GM21526 (cell line): Measurements from ENCODE around the gene UNK.
"Not testable (repeated sequence)": the region's sequence is repeated elsewhere in the genome, so short reads cannot be mapped to it uniquely, and the experiment has no call there.

Experiments
- ATAC-seq: cut with Tn5 transposase; IDR thresholded peaks from one replicate; pipeline ENCODE4 v1.9.1; 2021; ENCODE audit warnings: moderate library complexity; ENCODE audit not compliant: unreplicated experiment, low FRiP score

UNK gene

DNA sequence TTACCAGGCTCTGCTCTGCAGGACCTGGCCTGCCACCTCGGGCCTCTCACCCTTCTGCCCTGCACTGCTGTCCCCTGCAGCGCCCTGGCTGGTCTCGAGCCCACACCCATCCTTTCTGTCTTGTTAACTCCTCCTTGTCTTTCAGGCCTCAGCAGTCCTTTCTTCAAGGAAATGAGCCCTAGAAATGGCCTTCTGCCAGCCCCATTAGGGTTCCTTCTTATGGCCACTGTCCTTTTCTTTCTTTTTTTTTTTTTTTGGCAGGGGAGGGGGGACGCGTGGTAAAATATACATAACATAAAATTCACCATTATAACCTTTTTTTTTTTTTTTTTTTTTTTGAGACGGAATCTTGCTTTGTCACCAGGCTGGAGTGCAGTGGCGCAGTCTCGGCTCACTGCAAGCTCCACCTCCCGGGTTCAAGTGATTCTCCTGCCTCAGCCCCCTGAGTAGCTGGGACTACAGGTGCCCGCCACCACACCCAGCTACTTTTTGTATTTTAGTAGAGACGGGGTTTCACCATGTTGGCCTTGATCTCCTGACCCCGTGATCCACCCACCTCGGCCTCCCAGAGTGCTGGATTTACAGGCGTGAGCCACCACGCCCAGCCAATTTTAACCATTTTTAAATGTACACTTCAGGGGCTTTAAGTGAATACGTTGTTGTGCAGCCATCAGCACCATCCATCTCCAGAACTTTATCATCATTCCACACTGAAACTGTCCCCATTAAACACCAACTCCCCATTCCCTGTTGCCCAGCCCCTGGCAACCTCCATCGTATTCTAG, 81.0 kb downstream of the UNK start:
- ATAC-seq, result not testable (repeated sequence)

DNA sequence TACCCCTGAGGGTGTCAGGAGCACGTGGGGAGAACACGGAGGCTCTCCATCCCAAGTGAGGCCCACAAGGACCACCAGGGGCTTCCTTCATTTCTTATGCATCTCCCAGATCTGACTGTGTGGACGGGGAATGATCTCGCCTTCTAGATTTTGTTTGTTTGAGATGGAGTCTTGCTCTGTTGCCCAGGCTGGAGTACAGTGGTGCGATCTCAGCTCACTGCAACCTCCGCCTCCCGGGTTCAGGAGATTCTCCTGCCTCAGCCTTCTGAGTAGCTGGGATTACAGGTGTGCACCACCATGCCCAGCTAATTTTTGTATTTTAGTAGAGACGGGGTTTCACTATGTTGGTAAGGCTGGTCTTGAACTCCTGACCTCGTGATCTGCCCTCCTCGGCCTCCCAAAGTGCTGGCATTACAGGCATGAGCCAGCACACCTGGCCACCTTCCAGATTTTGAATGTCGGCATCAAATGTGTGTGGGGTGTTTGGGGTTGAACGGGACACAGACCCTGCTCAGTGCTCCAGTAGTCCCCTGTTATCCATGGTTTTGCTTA, 84.2 kb downstream of the UNK start:
- not testable (repeated sequence) for ATAC-seq

DNA sequence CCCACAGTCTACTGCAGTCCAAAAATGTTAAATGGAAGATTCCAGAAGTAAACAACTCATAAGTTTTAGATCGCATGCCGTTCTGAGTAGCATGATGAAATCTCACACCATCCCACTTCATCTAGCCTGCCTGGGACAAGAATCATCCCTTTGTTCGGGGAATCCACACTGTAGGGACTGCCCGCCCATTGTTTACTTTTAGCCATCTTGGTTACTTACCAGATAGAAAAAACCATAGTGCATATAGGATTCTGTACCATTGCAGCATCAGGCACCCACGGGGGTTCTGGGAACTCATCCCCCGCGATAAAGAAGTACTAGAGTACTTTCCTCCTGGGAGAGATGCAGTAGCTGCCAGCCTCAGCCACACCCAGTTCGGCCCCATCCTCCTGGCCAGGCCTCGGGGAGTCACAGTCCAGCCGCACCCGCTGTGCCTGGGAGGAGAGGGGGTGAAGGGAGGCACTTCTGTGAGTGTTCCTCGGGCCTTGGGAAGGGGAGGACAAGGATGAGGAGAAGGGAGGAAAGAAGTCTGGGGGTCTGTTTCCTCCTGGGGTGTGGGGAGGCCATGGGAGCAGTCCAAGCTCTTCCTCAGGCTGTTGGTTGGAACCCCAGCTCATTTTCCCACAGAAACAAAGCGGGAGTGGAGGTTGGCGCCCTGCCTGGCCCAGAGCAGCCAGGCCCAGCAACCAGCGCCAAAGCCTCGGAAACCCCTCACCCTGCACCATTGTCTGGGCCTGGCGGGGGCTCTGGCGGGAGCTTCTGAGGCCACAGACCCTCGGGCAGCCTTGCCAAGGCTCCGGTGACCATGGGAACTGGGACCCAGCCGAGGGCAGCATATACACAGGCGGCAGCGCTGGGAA, 84.9 kb downstream of the UNK start:
- ATAC-seq, result no peak

DNA sequence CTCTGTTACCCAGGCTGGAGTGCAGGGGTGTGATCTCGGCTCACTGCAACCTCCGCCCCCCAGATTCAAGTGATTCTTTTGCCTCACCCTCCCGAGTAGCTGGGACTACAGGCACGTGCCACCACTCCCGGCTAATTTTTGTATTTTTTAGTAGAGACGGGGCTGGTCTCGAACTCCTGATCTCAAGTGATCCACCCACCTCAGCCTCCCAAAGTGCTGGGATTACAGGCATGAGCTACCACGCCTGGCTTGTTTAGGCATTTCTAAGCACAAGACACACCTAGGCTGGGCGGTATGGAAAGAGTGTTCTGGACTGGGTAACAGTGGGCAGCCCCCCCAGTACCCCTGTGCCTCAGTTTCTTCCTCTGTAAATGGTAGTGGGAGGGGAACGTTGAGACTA, 85.6 kb downstream of the UNK start:
- ATAC-seq, result not testable (repeated sequence)

DNA sequence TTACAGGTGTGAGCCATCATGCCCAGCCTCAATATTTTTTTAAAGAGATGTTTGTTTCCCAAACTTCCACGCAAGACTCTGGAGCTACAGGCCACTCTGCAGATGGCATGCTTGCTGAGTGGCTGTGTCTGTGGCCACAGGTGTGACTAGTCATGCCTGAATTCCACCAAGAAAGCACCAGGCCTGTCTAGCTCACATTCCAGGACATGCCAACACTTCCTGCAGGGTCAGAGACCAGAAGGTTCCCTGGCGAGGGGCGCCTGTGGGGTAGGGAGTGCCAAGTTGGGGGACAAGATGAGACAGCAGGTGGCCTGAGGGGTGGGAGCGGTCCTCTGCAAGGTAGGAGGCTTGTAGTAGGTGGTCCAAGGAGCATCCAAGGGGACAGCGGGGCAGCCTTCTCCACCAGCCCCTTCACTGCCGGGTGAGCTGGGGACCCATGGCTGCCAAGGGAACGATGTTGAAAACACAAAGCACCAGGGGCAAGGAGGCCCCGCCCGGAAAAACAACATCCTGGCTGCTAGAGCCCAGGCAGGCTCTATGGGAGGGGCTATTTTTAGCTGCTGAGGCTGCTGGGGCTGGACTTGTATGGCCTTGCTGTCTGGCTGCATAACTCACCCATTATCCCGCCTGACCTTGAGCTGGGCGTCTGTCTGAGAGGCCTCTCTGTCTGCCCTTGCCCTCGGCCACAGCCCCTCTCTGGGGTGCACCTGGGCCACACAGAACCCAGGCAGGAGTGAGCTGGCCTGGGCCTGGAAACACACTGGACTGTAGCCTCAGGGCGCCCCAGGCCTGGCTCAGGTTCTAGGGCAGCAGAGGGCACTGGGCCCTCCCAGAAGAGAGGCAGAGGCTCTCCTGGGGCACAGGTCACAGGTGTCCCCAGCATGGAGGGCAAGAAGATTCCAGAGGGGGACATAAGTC, 88.1 kb downstream of the UNK start:
- ATAC-seq, result no peak

DNA sequence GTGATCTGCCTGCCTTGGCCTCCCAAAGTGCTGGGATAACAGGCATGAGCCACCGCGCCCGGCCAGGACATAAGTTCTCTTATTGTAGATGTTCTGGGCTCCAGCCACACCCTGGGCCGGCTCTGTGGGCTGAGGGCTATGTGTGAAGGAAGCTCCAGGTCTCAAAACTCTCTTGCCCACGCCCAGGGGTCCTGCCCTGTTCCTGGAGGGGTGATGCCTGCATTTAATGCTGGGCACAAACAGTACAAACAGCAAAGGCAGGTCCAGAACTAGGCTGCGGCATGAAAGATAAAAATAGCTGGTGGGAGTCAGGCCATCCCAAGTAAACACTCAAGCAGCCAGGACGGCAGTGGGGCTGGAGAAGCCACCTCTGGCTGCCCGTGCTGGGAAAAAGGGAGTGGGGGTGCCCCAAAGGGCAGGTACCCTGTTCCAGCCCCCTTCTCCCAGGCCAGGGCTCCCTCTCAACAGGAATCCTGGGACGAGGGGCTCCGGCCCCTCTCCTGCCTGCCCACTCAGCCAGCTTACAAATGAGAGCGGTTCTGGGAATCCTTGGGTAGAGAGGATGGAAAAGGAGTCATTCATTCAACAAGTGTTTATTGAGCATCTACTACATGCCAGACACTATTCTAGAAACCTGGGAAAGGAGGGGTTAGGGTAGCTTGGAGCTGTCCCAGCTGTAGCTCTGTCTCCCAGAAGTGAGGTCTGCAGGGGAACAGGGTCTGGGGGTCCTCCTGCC, 89.1 kb downstream of the UNK start:
- no peak for ATAC-seq

DNA sequence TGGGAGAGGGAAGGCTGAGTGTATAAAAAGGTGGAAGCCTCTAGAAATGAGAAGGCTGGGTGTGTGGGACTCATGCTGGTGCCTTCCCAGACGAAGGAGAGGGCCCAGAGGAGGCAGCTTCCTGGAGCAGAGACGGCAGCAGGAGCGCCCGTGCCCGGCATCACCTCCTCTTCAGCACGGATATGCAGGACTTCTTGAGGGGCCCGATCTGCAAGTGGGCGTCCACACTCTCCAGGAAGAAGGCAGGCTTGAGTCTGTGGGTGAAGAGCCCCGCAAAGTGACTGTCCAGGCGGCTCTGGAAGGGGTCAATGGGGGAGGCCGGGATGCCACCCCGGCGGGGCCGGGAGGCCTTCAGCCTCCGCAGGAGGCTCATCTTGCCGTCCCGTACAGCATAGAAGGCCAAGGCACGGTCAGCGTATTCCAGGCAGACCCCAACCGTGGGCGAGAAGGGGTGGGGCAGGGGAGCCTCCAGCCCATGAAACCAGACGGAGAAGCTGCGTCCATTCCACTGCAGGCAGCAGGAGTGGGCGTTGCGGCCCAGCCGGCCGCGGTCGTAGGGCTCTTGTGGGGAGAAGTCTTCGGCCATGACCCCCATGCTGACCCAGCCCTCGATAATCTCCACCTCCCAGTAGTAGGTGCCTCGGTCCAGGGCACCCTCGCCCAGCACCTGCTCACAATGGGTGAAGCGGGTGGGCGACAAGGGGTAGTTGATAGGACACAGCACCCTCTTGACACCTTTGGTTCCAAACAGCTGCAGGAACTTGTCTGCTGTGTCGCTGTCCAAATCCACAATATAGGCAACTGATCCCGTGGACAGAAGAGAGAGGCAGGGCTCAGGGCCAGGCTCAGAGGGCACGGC, 89.9 kb downstream of the UNK start:
- ATAC-seq, result no peak
